Breast epithelium (tissue), 4 donors: ENCODE results near the gene MYBPC1. TPM values are rescaled to one million over a fixed set of nuclear protein-coding genes. Genes with fewer than 3 reads are reported as not detected.
"Not testable (repeated sequence)": the region's sequence is repeated elsewhere in the genome, so short reads cannot be mapped to it uniquely, and the experiment has no call there.

ENCODE experiments used
- DNase-seq, 2 donors: peaks; one replicate each; pipeline ENCODE4 v3.0.0-alpha.2; 2019; ENCODE audit warnings: low spot score in 2 of 2
- H3K27ac ChIP-seq, 2 donors: fragments of 200-600 bp; sonication (generic) in 1 of 2; one replicate each; pipeline ENCODE4 v1.5.1; 2016 to 2019; ENCODE audit warnings: mild to moderate bottlenecking in 1 of 2
- H3K27me3 ChIP-seq, 2 donors: fragments of 200-600 bp; sonication (generic) in 1 of 2; one replicate each; pipeline versions ENCODE4 v1.5.1 to v1.6.0; 2017 to 2019; ENCODE audit warnings: control low read depth in 1 of 2, mild to moderate bottlenecking in 1 of 2
- H3K36me3 ChIP-seq: fragments of 200-600 bp; one replicate; pipeline ENCODE4 v1.5.1; 2019
- H3K4me1 ChIP-seq, 2 donors: fragments of 200-600 bp; sonication (generic); one replicate each; pipeline ENCODE4 v1.5.1; 2016 to 2019; ENCODE audit warnings: control low read depth in 1 of 2
- H3K4me3 ChIP-seq, 3 donors: fragments of 200-600 bp; sonication (generic); 1 replicate in 2 of 3; 2 replicates in 1 of 3; pipeline ENCODE4 v1.5.1; 2016 to 2019; ENCODE audit warnings: mild to moderate bottlenecking in 3 of 3, moderate library complexity in 2 of 3
- H3K9me3 ChIP-seq, 2 donors: fragments of 200-600 bp; sonication (generic) in 1 of 2; one replicate each; pipeline ENCODE4 v1.5.1; 2016 to 2019; ENCODE audit warnings: control low read depth in 1 of 2
- POLR2A ChIP-seq: fragments of 450-650 bp; IDR thresholded peaks from one replicate; pipeline ENCODE4 v1.6.1; 2016; ENCODE audit warnings: antibody characterized with exemption, mild to moderate bottlenecking, moderate library complexity
- POLR2AphosphoS5 ChIP-seq, 3 donors: sonication (generic); formaldehyde crosslinking; IDR thresholded peaks; one replicate each; pipeline ENCODE4 v1.6.1; 2017; ENCODE audit warnings: antibody characterized with exemption in 3 of 3
- intact Hi-C: fragments of 100-400 bp; cut with DNase I; formaldehyde crosslinking; loops from one replicate; pipeline ENCODE4 v1.15.1; 2023; ENCODE audit warnings: low total_unique reads
- total RNA-seq, 3 donors: library from RNA; depleted of rRNA; stranded (reverse); fragments of >200 nt; gene quantifications; one replicate each; pipeline ENCODE4 v1.1.0, GENCODE V29; 2016
- TF ChIP-seq, protein P1 (sequence below), 3 donors: fragments of 450-650 bp; IDR thresholded peaks; one replicate each; pipeline ENCODE4 v1.5.1; 2016 to 2017; ENCODE audit warnings: antibody characterized with exemption in 3 of 3, mild to moderate bottlenecking in 3 of 3, moderate library complexity in 3 of 3

MYBPC1 gene
- total RNA-seq, 3 donors from 2014 or later, result 0.64 to 395 (median 92.2) TPM

DNA sequence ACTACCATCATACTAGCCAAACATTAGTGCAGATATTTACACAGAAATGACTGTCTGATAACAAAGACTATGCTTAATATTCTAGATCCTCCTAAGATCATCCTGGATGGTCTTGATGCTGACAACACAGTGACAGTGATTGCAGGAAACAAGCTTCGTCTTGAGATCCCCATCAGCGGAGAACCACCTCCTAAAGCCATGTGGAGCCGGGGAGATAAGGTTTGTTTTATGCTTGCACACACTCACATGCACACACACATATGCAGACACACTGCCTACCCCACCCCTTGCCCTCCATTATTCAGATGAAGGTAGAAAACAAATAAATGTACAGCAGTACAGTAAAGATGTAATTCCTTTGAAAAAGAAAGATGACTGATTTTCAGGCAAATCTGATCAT, 58.3 kb downstream of the MYBPC1 start:
- no peak overlapping the region for H3K27ac ChIP-seq
- H3K4me3 ChIP-seq, result no peak overlapping the region
- TF ChIP-seq POLR2AphosphoS5 (IDR thresholded peaks at IDR 0.05) (no peak), POLR2A (no peak)
- TF ChIP-seq, protein P1, sequence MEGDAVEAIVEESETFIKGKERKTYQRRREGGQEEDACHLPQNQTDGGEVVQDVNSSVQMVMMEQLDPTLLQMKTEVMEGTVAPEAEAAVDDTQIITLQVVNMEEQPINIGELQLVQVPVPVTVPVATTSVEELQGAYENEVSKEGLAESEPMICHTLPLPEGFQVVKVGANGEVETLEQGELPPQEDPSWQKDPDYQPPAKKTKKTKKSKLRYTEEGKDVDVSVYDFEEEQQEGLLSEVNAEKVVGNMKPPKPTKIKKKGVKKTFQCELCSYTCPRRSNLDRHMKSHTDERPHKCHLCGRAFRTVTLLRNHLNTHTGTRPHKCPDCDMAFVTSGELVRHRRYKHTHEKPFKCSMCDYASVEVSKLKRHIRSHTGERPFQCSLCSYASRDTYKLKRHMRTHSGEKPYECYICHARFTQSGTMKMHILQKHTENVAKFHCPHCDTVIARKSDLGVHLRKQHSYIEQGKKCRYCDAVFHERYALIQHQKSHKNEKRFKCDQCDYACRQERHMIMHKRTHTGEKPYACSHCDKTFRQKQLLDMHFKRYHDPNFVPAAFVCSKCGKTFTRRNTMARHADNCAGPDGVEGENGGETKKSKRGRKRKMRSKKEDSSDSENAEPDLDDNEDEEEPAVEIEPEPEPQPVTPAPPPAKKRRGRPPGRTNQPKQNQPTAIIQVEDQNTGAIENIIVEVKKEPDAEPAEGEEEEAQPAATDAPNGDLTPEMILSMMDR (IDR thresholded peaks at IDR 0.05), result no peak
- no peaks in the 10 kb centered on the region for H3K9me3 ChIP-seq
- H3K36me3 ChIP-seq, result no peaks in the 10 kb centered on the region
- no peaks in the 10 kb centered on the region for H3K27me3 ChIP-seq
- no peak for DNase-seq
- intact Hi-C loops, result no loop called here
- no peaks in the 10 kb centered on the region for H3K4me1 ChIP-seq

GRCh38 chr12:101653503-101653902, 58.7 kb downstream of the MYBPC1 start:
- no peaks in the 10 kb centered on the region for H3K9me3 ChIP-seq
- TF ChIP-seq POLR2AphosphoS5 (IDR thresholded peaks at IDR 0.05) (no peak), POLR2A (no peak)
- TF ChIP-seq, protein P1 (IDR thresholded peaks at IDR 0.05), result no peak
- intact Hi-C loops, result no loop called here
- DNase-seq, result no peak
- no peaks in the 10 kb centered on the region for H3K27me3 ChIP-seq
- no peak overlapping the region for H3K4me3 ChIP-seq
- H3K4me1 ChIP-seq, result no peaks in the 10 kb centered on the region
- no peaks in the 10 kb centered on the region for H3K36me3 ChIP-seq
- no peak overlapping the region for H3K27ac ChIP-seq

DNA sequence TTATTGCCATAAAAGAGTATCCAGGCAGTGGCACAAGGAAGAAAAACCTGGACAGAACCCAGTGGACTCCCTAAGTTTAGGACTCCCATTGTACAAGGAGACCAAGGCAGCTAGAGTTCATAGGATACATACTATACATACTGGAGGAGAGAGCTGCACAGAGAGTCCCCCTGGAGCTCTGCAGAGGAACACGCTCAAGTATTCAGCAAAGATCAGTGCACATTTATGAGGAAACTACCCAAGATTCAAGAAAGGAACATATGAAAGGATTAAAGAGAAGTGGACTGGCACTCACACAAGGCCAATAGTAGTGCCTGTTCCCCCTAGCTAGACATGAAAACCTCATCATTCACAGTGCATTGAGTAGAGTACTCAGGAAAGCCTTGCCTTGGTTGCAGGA, 59.7 kb downstream of the MYBPC1 start:
- Histone ChIP-seq H3K9me3 (no peaks in the 10 kb centered on the region), H3K4me1 (no peaks in the 10 kb centered on the region), H3K4me3 (no peak overlapping the region), H3K27ac (no peak overlapping the region), H3K36me3 (no peaks in the 10 kb centered on the region), H3K27me3 (no peaks in the 10 kb centered on the region)
- DNase-seq, result no peak
- intact Hi-C loops, result no loop called here
- TF ChIP-seq POLR2AphosphoS5 (IDR thresholded peaks at IDR 0.05), result no peak
- TF ChIP-seq POLR2A, result no peak
- TF ChIP-seq, protein P1 (IDR thresholded peaks at IDR 0.05), result no peak

GRCh38 chr12:101655393-101655792, 60.6 kb downstream of the MYBPC1 start:
- TF ChIP-seq, protein P1 (IDR thresholded peaks at IDR 0.05), result no peak
- TF ChIP-seq POLR2A (no peak), POLR2AphosphoS5 (IDR thresholded peaks at IDR 0.05) (no peak)
- Histone ChIP-seq H3K27ac (no peak overlapping the region), H3K27me3 (no peaks in the 10 kb centered on the region), H3K4me3 (no peak overlapping the region), H3K4me1 (no peaks in the 10 kb centered on the region), H3K36me3 (no peaks in the 10 kb centered on the region), H3K9me3 (no peaks in the 10 kb centered on the region)
- intact Hi-C loops, result no loop called here
- no peak for DNase-seq

DNA sequence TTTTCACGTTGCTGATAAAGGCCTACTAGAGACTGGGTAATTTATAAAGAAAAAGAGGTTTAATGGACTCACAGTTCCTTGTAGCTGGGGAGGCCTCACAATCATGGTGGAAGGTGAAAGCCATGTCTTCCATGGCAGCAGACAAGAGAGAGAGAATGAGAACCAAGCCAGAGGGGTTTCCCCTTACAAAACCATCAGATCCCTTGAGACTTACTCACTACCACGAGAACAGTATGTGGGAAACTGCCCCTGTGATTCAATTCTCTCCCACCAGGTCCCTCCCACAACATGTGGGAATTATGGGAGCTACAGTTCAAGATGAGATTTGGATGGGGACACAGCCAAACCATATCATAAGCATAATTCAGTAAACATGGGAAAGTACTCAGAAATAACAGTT, 65.9 kb downstream of the MYBPC1 start:
- H3K36me3 ChIP-seq, DNase-seq, H3K9me3 ChIP-seq, H3K4me1 ChIP-seq, intact Hi-C loops, H3K27me3 ChIP-seq, H3K4me3 ChIP-seq, H3K27ac ChIP-seq: not testable (repeated sequence)

GRCh38 chr12:101663298-101663697, 68.5 kb downstream of the MYBPC1 start:
- DNase-seq, result no peak
- Histone ChIP-seq H3K36me3 (no peaks in the 10 kb centered on the region), H3K4me1 (no peaks in the 10 kb centered on the region), H3K9me3 (no peaks in the 10 kb centered on the region), H3K27ac (no peak overlapping the region), H3K27me3 (no peaks in the 10 kb centered on the region), H3K4me3 (no peak overlapping the region)
- intact Hi-C loops, result no loop called here
- no peak for TF ChIP-seq POLR2AphosphoS5 (IDR thresholded peaks at IDR 0.05)
- TF ChIP-seq, protein P1 (IDR thresholded peaks at IDR 0.05), result no peak
- no peak for TF ChIP-seq POLR2A
